ENCODE data around the gene FOSL1.

Gene FOSL1

GRCh38 chr11:65900899-65901180, 652 bp upstream of the FOSL1 start:
- Histone ChIP-seq H3K9ac (ENCODE audit: low read length) (no peak overlapping the region), H4K20me1 (ENCODE audit: insufficient read depth, low read length) (no peaks in the 10 kb centered on the region), H3K27ac (ENCODE audit: low read depth, low read length, poor library complexity, severe bottlenecking) (no peak overlapping the region), H3K27me3 (ENCODE audit: insufficient read depth, low read length) (peaks cover 9% of the 10 kb centered on the region; the same call in 1 of the 2 replicates), H3K9me3 (ENCODE audit: low read length) (no peaks in the 10 kb centered on the region), H3K4me3 (ENCODE audit: low read depth, low read length, poor library complexity, severe bottlenecking) (peak overlapping the region; percentile 57), H3K4me2 (ENCODE audit: low read length) (peak overlapping the region; percentile 68), H3F3A (ENCODE audit: insufficient read depth, low read length) (no peaks in the 10 kb centered on the region), H2AFZ (ENCODE audit: low read length) (no peak overlapping the region), H3K4me1 (ENCODE audit: insufficient read depth, low read length, severe bottlenecking) (peaks cover 19% of the 10 kb centered on the region), H3K36me3 (ENCODE audit: insufficient read depth, low read length) (no peaks in the 10 kb centered on the region), H3K9me2 (ENCODE audit: low read depth, low read length) (no peaks in the 10 kb centered on the region), H3K79me2 (ENCODE audit: insufficient read depth, low read length) (no peaks in the 10 kb centered on the region)
- TF ChIP-seq CTCF (IDR thresholded peaks at IDR 0.05; ENCODE audit: low read length) (no peak), EZH2 (IDR thresholded peaks at IDR 0.05; ENCODE audit: borderline replicate concordance, low read length) (no peak)

- H3K9me2 ChIP-seq (ENCODE audit: low read depth, low read length): no peaks in the 10 kb centered on the region
- H3K79me2 ChIP-seq (ENCODE audit: insufficient read depth, low read length): no peaks in the 10 kb centered on the region
- no peaks in the 10 kb centered on the region for H4K20me1 ChIP-seq (ENCODE audit: insufficient read depth, low read length)
- TF ChIP-seq CTCF (IDR thresholded peaks at IDR 0.05; ENCODE audit: low read length): no peak
- TF ChIP-seq EZH2 (IDR thresholded peaks at IDR 0.05; ENCODE audit: borderline replicate concordance, low read length): no peak
- H2AFZ ChIP-seq (ENCODE audit: low read length): no peak overlapping the region
- H3F3A ChIP-seq (ENCODE audit: insufficient read depth, low read length): no peaks in the 10 kb centered on the region
- H3K27ac ChIP-seq (ENCODE audit: low read depth, low read length, poor library complexity, severe bottlenecking): no peak overlapping the region
- H3K4me1 ChIP-seq (ENCODE audit: insufficient read depth, low read length, severe bottlenecking): peaks cover 19% of the 10 kb centered on the region
- peak overlapping the region; percentile 21; the same call in 1 of the 2 replicates for H3K9ac ChIP-seq (ENCODE audit: low read length)
- H3K36me3 ChIP-seq (ENCODE audit: insufficient read depth, low read length): no peaks in the 10 kb centered on the region
- H3K4me3 ChIP-seq (ENCODE audit: low read depth, low read length, poor library complexity, severe bottlenecking): peak overlapping the region; percentile 57
- peaks cover 9% of the 10 kb centered on the region; the same call in 1 of the 2 replicates for H3K27me3 ChIP-seq (ENCODE audit: insufficient read depth, low read length)
- H3K9me3 ChIP-seq (ENCODE audit: low read length): no peaks in the 10 kb centered on the region
- H3K4me2 ChIP-seq (ENCODE audit: low read length): peak overlapping the region; percentile 68
Measured at GRCh38 chr11:65899356-65900124, 648 bp downstream of the FOSL1 start.

DNA sequence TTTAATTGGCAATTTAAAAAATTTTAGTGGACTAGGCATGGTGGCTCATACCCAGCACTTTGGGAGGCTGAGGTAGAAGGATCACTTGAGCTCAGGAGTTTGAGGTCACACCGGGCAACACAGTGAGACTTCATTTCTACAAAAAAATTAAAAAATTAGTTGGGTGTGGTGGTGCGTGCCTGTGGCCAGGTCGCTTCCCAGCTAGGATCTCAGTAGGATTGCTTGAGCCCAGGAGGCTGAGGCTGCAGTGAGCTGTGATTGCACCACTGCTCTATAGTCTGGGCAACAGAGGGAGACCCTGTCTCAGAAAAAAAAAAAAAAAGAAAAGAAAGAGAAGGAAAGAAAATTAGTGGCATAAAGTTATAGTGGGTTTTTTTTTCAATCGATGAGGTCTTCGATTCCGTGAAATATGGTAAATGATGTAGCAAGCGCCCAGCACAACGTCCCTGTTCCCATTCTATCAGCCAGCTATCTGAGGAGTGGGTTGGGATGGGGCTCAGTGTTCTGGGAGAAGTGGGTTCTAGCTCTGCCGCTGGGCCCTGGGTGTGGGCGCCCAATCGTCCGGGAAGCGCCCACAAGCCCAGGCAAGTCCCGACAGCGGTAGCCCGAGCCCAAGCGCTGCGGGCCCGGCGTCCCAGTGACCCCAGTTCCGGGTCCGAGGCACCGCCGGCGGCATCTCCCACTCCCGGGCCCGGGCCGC, 1.4 kb downstream of the FOSL1 start:
- H3K27me3 ChIP-seq (ENCODE audit: insufficient read depth, low read length): peaks cover 9% of the 10 kb centered on the region; the same call in 1 of the 2 replicates
- 0 out of 2 replicates have a peak overlapping the region, but pooled peaks have one; percentile 21 for H3K9ac ChIP-seq (ENCODE audit: low read length)
- H4K20me1 ChIP-seq (ENCODE audit: insufficient read depth, low read length): no peaks in the 10 kb centered on the region
- H3K4me1 ChIP-seq (ENCODE audit: insufficient read depth, low read length, severe bottlenecking): peaks cover 25% of the 10 kb centered on the region
- H3K79me2 ChIP-seq (ENCODE audit: insufficient read depth, low read length): no peaks in the 10 kb centered on the region
- peak overlapping the region; percentile 57 for H3K4me3 ChIP-seq (ENCODE audit: low read depth, low read length, poor library complexity, severe bottlenecking)
- H3K36me3 ChIP-seq (ENCODE audit: insufficient read depth, low read length): no peaks in the 10 kb centered on the region
- H3F3A ChIP-seq (ENCODE audit: insufficient read depth, low read length): no peaks in the 10 kb centered on the region
- H2AFZ ChIP-seq (ENCODE audit: low read length): no peak overlapping the region
- H3K9me3 ChIP-seq (ENCODE audit: low read length): no peaks in the 10 kb centered on the region
- no peak for TF ChIP-seq EZH2 (IDR thresholded peaks at IDR 0.05; ENCODE audit: borderline replicate concordance, low read length)
- TF ChIP-seq CTCF (IDR thresholded peaks at IDR 0.05; ENCODE audit: low read length): no peak
- H3K27ac ChIP-seq (ENCODE audit: low read depth, low read length, poor library complexity, severe bottlenecking): no peak overlapping the region
- peak overlapping the region; percentile 68 for H3K4me2 ChIP-seq (ENCODE audit: low read length)
- H3K9me2 ChIP-seq (ENCODE audit: low read depth, low read length): no peaks in the 10 kb centered on the region
